Posterior cingulate gyrus (tissue), 11 donors: ENCODE results near the gene PEX26.
A peak's percentile ranks its signal among the peaks of the same experiment; 100 is the strongest.

Experiments used
- DNase-seq, 10 donors: peaks; one replicate each; pipeline versions ENCODE4 v3.0.0 to v3.0.0-alpha.2; 2020 to 2021; ENCODE audit warnings: mixed read lengths in 3 of 10
- intact Hi-C: fragments of 100-400 bp; cut with DNase I; formaldehyde crosslinking; loops from one replicate; pipeline ENCODE4 v1.15.1; 2023

Gene PEX26

DNA sequence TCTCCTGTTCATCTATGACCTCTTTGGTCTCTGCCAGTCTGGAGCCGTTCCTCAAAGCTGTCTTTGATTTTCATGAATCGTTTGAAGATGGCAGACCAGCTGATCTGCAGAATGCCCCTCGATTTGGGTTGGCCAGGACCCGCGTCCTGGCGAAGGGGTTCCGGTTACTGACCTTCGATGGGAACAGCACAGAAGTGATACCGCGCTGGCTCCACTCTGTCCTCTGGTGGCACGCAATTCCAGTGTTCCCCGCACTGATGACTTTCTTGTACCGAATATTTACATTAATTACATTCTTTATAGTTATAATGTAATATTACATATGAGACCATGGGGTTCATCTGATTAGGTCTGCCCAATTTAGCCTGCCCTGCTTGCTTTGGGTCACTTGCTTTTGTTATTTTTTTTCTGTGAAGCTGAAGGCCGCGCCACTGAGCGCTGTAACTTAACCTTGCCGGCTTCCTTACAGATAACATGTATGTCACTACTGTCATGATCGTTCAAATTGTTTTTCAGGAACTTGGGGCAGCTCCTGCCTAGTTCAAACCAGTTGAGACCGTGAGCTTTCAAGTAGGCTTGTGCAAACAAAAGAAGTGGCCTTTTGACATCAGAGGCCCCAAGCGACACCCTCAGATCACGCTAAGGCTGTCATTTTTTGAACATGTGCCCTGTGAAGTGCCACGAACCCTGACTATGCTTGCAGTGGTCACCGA lies 68.0 kb downstream of the PEX26 start:
- peak in 1 of 10 donors; percentile 72 for DNase-seq
- intact Hi-C loops = no loop called here

- no peak for DNase-seq
Observed at GRCh38 chr22:18146389-18146753, 68.6 kb downstream of the PEX26 start.

GRCh38 chr22:18147791-18148190 lies 70.0 kb downstream of the PEX26 start:
- intact Hi-C loops = no loop called here

More at GRCh38 chr22:18146389-18146753, 68.6 kb downstream of the PEX26 start:
- intact Hi-C loops = no loop called here

DNA sequence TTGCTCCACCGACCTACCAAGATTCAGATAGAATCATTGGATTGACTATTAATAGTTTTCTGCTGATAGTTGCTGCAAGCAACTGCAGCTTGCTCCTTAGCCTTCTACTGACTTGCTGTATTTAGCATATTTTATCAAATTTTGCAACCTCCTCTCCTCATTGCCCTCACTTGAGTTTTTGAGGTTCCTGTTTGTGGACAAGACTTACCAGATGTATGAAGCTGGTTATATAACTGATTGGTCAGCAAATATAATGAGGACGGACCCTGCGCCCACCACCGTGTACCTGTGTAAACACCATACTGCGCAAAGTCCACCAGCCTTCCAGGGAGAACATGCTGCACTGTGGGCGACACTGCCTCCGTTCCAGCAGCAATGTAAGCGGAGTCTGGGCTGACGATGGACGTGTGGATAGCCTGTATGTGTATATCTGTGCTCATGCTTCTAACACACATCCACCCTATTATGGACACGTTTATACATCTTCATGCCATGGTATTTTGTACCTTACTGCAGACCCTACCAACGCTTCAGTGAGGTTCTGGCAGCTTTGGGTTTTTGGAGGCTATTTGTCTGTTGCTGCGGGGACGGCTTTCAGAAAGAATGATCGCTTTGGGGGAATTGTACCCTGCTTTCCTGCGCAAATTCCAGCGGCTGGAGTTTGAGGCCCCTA lies 70.6 kb downstream of the PEX26 start:
- DNase-seq = peak in 1 of 10 donors; percentile 46
- intact Hi-C loops = no loop called here

More at GRCh38 chr22:18147791-18148190, 70.0 kb downstream of the PEX26 start:
- DNase-seq = peak in 1 of 10 donors; percentile 18

DNA sequence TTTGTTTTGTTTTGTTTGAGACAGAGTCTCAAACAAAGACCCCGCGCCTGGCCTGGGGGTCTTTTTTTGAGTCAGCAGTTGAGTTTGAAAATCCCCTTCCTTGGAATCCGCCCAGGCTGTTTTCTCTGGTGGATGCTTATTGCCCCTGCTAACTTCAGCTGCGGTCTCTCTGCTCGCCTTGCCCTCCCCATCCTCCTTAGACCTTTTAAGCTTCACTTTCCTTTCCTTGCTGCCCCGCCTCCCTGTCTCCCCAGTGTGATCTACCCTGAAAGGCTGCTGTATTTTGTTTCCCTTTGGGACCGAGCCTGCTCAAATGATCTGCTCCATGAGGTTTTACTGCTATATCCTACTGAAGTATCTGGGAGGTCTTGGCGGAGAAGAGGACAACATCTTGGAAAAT lies 74.7 kb downstream of the PEX26 start:
- DNase-seq = no peak
- intact Hi-C loops = no loop called here

DNA sequence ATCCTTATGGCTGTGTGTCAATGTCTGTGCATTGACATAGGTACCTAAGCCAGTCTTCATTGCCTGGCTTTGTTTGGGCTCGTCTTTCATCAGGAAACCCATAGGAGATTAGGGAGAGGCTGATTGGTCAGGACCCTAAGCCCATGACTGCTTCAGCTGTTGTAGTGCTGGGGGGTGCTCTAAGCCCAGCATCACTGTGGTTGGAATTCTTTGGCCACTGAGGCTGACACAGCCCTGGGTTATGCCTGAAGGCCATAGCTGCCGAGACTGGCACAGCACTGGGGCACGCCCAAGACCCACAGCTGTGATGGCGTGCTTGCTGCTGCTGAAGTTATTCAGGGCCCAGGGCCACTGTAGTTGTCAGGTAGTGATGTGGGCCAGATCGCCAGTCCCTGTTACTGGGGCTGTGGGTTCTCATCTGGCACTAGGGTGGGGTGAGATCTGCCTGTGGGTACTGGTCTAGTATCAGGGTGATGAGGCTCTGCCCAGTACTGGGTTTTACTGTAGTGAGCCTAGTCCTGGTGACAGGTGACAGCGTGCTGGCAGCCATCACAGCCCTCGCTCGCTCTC lies 77.1 kb downstream of the PEX26 start:
- DNase-seq = peak in 1 of 10 donors; percentile 2
- intact Hi-C loops = no loop called here
